Measurements from ENCODE around the gene CYB561A3. TPM values are rescaled to one million over a fixed set of nuclear protein-coding genes. Genes with fewer than 3 reads are reported as not detected.
A peak's percentile ranks its signal among the peaks of the same experiment; 100 is the strongest.

The CYB561A3 gene
- total and polyA plus RNA-seq, 2 donors (not counting 1 experiment from before 2014, with no cell fraction given), result 248 to 756 TPM

DNA sequence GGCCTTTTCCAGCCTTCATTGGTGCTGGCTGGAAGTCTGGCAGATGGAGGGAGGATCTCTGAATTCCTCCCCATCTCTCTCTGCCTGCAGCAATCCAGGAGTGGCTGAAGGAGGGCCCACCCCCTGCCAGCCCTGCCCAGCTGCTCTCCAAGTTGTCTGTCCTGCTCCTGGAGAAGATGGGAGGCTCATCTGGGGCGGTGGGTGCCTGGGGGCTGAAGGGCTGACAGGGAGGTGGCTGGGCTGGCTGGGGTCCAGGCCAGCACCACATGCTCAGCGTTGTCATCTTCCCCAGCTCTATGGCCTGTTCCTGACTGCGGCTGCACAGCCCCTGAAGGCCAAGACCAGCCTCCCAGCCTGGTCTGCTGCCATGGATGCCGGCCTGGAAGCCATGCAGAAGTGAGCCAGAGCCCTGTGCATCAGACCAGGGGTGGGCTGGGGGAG is 16.5 kb downstream of the CYB561A3 start:
- Histone ChIP-seq H4K20me1 (ENCODE audit: control insufficient read depth, insufficient read depth, low read length, poor library complexity, severe bottlenecking) (peaks cover 34% of the 10 kb centered on the region), H3K9ac (ENCODE audit: low read length) (no peak overlapping the region), H3K79me2 (ENCODE audit: control insufficient read depth, insufficient read depth, low read length) (peaks cover 4% of the 10 kb centered on the region), H2AFZ (ENCODE audit: insufficient read depth, low read depth, low read length, poor library complexity, severe bottlenecking) (no peak overlapping the region), H3K27ac (ENCODE audit: low read length in 2 of 2) (peak overlapping the region in 1 of 2 donors; percentile 66), H3K4me1 (ENCODE audit: control insufficient read depth in 2 of 2, insufficient read depth in 2 of 2, low read length in 2 of 2) (peaks cover 0 to 6% of the 10 kb centered on the region in 2 donors), H3K27me3 (replicated peaks in 1 of 4; ENCODE audit: control extremely low read depth in 1 of 4, control insufficient read depth in 3 of 4, insufficient read depth in 4 of 4, low read length in 3 of 4) (no peaks in the 10 kb centered on the region), H3K9me3 (ENCODE audit: control extremely low read depth in 1 of 3, control insufficient read depth in 2 of 3, insufficient read depth in 1 of 3, low read length in 2 of 3) (no peaks in the 10 kb centered on the region), H3K4me3 (ENCODE audit: control extremely low read depth in 1 of 5, extremely low read depth in 1 of 5, insufficient read depth in 1 of 5, low read depth in 2 of 5, low read length in 4 of 5) (no peak overlapping the region), H3K4me2 (replicated peaks; ENCODE audit: low read depth, low read length, poor library complexity, severe bottlenecking) (no peak overlapping the region), H3K36me3 (replicated peaks in 1 of 2; ENCODE audit: control extremely low read depth in 1 of 2, control insufficient read depth in 1 of 2, extremely low read depth in 1 of 2, insufficient read depth in 2 of 2, low read length in 1 of 2) (peaks cover 0 to 55% of the 10 kb centered on the region in 2 experiments)
- Mint-ChIP-seq H3K27ac (peak overlapping the region; percentile 85), H3K9me3 (ENCODE audit: insufficient read depth) (no peaks in the 10 kb centered on the region), H3K4me1 (peaks cover 28% of the 10 kb centered on the region), H3K27me3 (no peaks in the 10 kb centered on the region), H3K4me3 (no peak overlapping the region)
- intact Hi-C loops (cut with micrococcal nuclease), result no loop called here
- CTCF ChIA-PET, result interaction anchor here (1.0 to 2.0 kb wide), 2 partner anchors 9 to 12 kb away, joined by 3 to 10 read pairs; partner anchors contain the start of genes DDB1 and TKFC
- POLR2A ChIA-PET, result interaction anchor here (1.1 to 2.0 kb wide), 2 partner anchors 10 to 16 kb away, joined by 3 to 9 read pairs; partner anchors contain the start of genes CYB561A3 and TMEM138
- ATAC-seq (ENCODE audit: low read depth) (no peak), DNase-seq (no peak)
- TF ChIP-seq EZH2 (IDR thresholded peaks at IDR 0.05; ENCODE audit: borderline replicate concordance, insufficient read depth, low read depth, low read length, poor library complexity, severe bottlenecking) (no peak), CTCF (IDR thresholded peaks at IDR 0.05) (no peak)
- WGBS (ENCODE audit: insufficient coverage), result 93% methylated on average over 4 of the region's 4 CpGs

Measured in B cell (primary cell).